Transverse colon (tissue), 3 donors: ENCODE data around the gene GCNT1.

Experiments used
- CTCF ChIP-seq, 5 experiments: fragments of 200-600 bp in 3 of 5; fragments of 450-650 bp in 2 of 5; sonication (generic) in 3 of 5; IDR thresholded peaks; 1 replicate in 2 of 5; 2 replicates in 3 of 5; pipeline ENCODE4 v1.5.1; 2016 to 2017; ENCODE audit warnings: antibody characterized with exemption in 5 of 5, inconsistent platforms in 3 of 5, mild to moderate bottlenecking in 2 of 5, moderate library complexity in 1 of 5
- POLR2A ChIP-seq: fragments of 450-650 bp; IDR thresholded peaks from one replicate; pipeline ENCODE4 v1.6.1; 2016; ENCODE audit warnings: antibody characterized with exemption, mild to moderate bottlenecking, moderate library complexity

DNA sequence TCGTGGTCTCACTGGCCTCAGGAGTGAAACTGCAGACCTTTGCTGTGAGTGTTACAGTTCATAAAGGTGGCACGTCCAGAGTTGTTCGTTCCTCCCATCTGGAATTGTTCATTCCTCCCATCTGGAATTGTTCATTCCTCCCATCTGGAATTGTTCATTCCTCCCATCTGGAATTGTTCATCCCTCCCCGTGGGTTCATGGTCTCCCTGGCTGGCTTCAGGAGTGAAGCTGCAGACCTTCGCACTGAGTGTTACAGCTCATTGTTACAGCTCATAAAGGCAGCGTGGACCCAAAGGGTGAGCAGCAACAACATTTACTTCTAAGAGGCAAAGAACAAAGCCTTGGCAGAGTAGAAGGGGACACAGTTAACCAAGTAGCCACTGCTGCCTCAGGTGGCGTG, 69.1 kb downstream of the GCNT1 start:
- TF ChIP-seq CTCF (IDR thresholded peaks at IDR 0.05): no peak
- no peak for TF ChIP-seq POLR2A
